HepG2 (cell line): ENCODE measurements around the gene SLC35B2. TPM values are rescaled to one million over a fixed set of nuclear protein-coding genes. Genes with fewer than 3 reads are reported as not detected.

Source experiments
- ATAC-seq: fragments of 200-7000 bp; cut with Tn5 transposase; 3 replicates; pipeline ENCODE4 v1.9.1; 2020; ENCODE audit warnings: mild to moderate bottlenecking, moderate library complexity
- BruUV-seq: library from RNA; stranded (reverse); fragments of 400-500 nt; replicated peaks from 2 replicates; lab custom pipeline; 2021; lab: Mats Ljungman, UMichigan
- CTCF ChIA-PET: fragments of 300-600 bp; formaldehyde crosslinking; extraction: SDS; loops from one replicate; lab custom pipeline; 2021; ENCODE audit warnings: low total read pairs, inconsistent platforms, low intra/inter-chr PET ratio; lab: Yijun Ruan, JAX
- POLR2A ChIA-PET: fragments of 350-600 bp; sonication (Branson Sonifier 250); formaldehyde crosslinking; loops from one replicate; lab custom pipeline; 2020; ENCODE audit warnings: antibody characterized with exemption, inconsistent platforms; lab: Yijun Ruan, JAX
- DNase-seq: peaks from one replicate; pipeline ENCODE4 v3.0.0-alpha.2; 2015; ENCODE audit warnings: low spot score
- FAIRE-seq: peaks from 3 replicates; lab custom pipeline; 2011; peaks lifted over from hg19 to GRCh38; lab: Jason Lieb, UNC
- H2AFZ ChIP-seq: one replicate; pipeline ENCODE4 v1.6.1; 2011; ENCODE audit warnings: low read length, inconsistent platforms
- H3K27ac ChIP-seq: fragments of 300-600 bp; 3 replicates; pipeline ENCODE4 v1.8.0; 2011; ENCODE audit warnings: mixed run types, mild to moderate bottlenecking, mixed read lengths, low read length, inconsistent platforms; ENCODE audit not compliant: insufficient read depth; ENCODE audit errors: extremely low read length
- H3K27me3 ChIP-seq, 2 experiments: fragments of 200-600 bp in 1 of 2; 2 replicates in 1 of 2; 3 replicates in 1 of 2; pipeline versions ENCODE4 v1.6.0 to v1.8.0; 2011; ENCODE audit warnings: low read length in 2 of 2, mild to moderate bottlenecking in 2 of 2, moderate library complexity in 2 of 2, inconsistent platforms in 1 of 2; ENCODE audit not compliant: insufficient read depth in 2 of 2, control insufficient read depth in 1 of 2
- H3K36me3 ChIP-seq, 2 experiments: fragments of 200-600 bp in 1 of 2; replicated peaks in 1 of 2; 2 replicates in 1 of 2; 3 replicates in 1 of 2; pipeline versions ENCODE4 v1.5.1 to v1.8.0; 2011; ENCODE audit warnings: low read length in 2 of 2, inconsistent platforms in 1 of 2; ENCODE audit not compliant: insufficient read depth in 2 of 2, control insufficient read depth in 1 of 2
- H3K4me1 ChIP-seq: 2 replicates; pipeline ENCODE4 v1.5.1; 2012; ENCODE audit warnings: low read length, inconsistent platforms; ENCODE audit not compliant: insufficient read depth
- H3K4me2 ChIP-seq: 2 replicates; pipeline ENCODE4 v1.6.0; 2011; ENCODE audit warnings: low read depth, low read length, inconsistent platforms
- H3K4me3 ChIP-seq, 3 experiments: fragments of 200-600 bp in 1 of 3; sonication (generic), shearing (Covaris generic) in 1 of 3; replicated peaks in 1 of 3; 2 replicates each; pipeline ENCODE4 v1.5.1; 2011 to 2016; ENCODE audit warnings: low read length in 3 of 3, inconsistent platforms in 2 of 3, low read depth in 2 of 3, mild to moderate bottlenecking in 2 of 3, control low read depth in 1 of 3, mixed read lengths in 1 of 3; ENCODE audit not compliant: insufficient read depth in 1 of 3
- H3K79me2 ChIP-seq: one replicate; pipeline ENCODE4 v1.6.1; 2011; ENCODE audit warnings: low read length, inconsistent platforms; ENCODE audit not compliant: insufficient read depth
- H3K9ac ChIP-seq: 2 replicates; pipeline ENCODE4 v1.6.0; 2011; ENCODE audit warnings: mild to moderate bottlenecking, low read depth, low read length, inconsistent platforms; ENCODE audit not compliant: insufficient read depth
- H3K9me3 ChIP-seq: 2 replicates; pipeline ENCODE4 v1.5.1; 2012; ENCODE audit warnings: mild to moderate bottlenecking, low read length
- H4K20me1 ChIP-seq: 2 replicates; pipeline ENCODE4 v1.6.0; 2011; ENCODE audit warnings: inconsistent platforms, mild to moderate bottlenecking, low read length, moderate library complexity; ENCODE audit not compliant: insufficient read depth
- AGO1 ChIP-seq: fragments of 200-400 bp; formaldehyde crosslinking; IDR thresholded peaks from 2 replicates; pipeline ENCODE4 v1.6.1; 2017; ENCODE audit warnings: mild to moderate bottlenecking, low read depth, low read length, moderate library complexity; ENCODE audit not compliant: poor library complexity, severe bottlenecking
- GATAD2A ChIP-seq: IDR thresholded peaks from 2 replicates; pipeline ENCODE4 v1.6.1; 2016
- TOPORS ChIP-seq: sonication (generic); formaldehyde crosslinking; IDR thresholded peaks from 2 replicates; pipeline ENCODE4 v1.8.0; 2023; ENCODE audit warnings: mild to moderate bottlenecking, missing genetic modification reagents
- WGBS: methylation state at CpG from one replicate; pipeline ENCODE4 v1.1.6; 2017; ENCODE audit warnings: low lambda C conversion rate; 5-methylcytosine and 5-hydroxymethylcytosine counted together
- in situ Hi-C: cut with HindIII; loops from 2 replicates; pipeline ENCODE4 v1.10.0; 2017; ENCODE audit warnings: low pct_unique_long_range_greater_than_20kb; ENCODE audit not compliant: extremely low pct_ligation_motif_present
- intact Hi-C: fragments of 100-400 bp; cut with micrococcal nuclease; formaldehyde crosslinking; loops from one replicate; pipeline ENCODE4 v1.10.0; 2022; ENCODE audit not compliant: unreplicated experiment
- polyA plus RNA-seq, 8 experiments: library from polyadenylated mRNA; depleted of rRNA in 3 of 8; stranded (reverse) in 7 of 8; unstranded in 1 of 8; fragments of >200 nt; fragmentation: Illumina TruSeq in 4 of 8; extraction: Trizol in 4 of 8; gene quantifications; 2 replicates each; pipeline versions ENCODE4 v1.2.1 to v1.2.3, GENCODE V29; 2011 to 2016; ENCODE audit warnings: low read depth in 4 of 8, missing spikeins in 1 of 8, mixed read lengths in 1 of 8; ENCODE audit not compliant: insufficient read depth in 1 of 8
- total RNA-seq, 5 experiments: library from RNA; depleted of rRNA; stranded (reverse); fragments of >200 nt; fragmentation: Illumina TruSeq; extraction: Trizol; gene quantifications; 2 replicates each; pipeline ENCODE4 v1.2.3, GENCODE V29; 2016; ENCODE audit warnings: low read depth in 1 of 5
- TF ChIP-seq, protein P1 (sequence below): sonication (generic); formaldehyde crosslinking; IDR thresholded peaks from 2 replicates; pipeline ENCODE4 v1.4.0; 2020; ENCODE audit warnings: mild to moderate bottlenecking, missing genetic modification reagents

SLC35B2 gene
- total and polyA plus RNA-seq, 2 of the 13 experiments (the other 11 are each of a cell fraction or from before 2014, with no cell fraction given) = 61.1 to 148 TPM

- peaks cover 20% of the 10 kb centered on the region for H3K79me2 ChIP-seq
- no peak for TF ChIP-seq TOPORS (CRISPR knock-in tag)
- peak; percentile 50 for TF ChIP-seq AGO1
- TF ChIP-seq, protein P1, sequence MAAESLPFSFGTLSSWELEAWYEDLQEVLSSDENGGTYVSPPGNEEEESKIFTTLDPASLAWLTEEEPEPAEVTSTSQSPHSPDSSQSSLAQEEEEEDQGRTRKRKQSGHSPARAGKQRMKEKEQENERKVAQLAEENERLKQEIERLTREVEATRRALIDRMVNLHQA (CRISPR knock-in tag) = no peak
- peaks cover 2 to 30% of the 10 kb centered on the region in 2 experiments for H3K36me3 ChIP-seq
- intact Hi-C loops (no loop called here), in situ Hi-C loops (no loop called here)
- CTCF ChIA-PET = no interaction called here
- no TSS peak for BruUV-seq
- no peak for ATAC-seq
- no peak overlapping the region for H2AFZ ChIP-seq
- H3K4me2 ChIP-seq = no peak overlapping the region
- DNase-seq = no peak
- H3K27ac ChIP-seq = no peak overlapping the region
- H3K4me3 ChIP-seq = no peak overlapping the region
- WGBS = 100% methylated on average over 1 of the region's 8 CpGs
- no peak for FAIRE-seq
- H3K27me3 ChIP-seq = no peaks in the 10 kb centered on the region; a peak in 1 of 5 replicates
- no peak overlapping the region for H3K9ac ChIP-seq
- POLR2A ChIA-PET = interaction anchor here (1.3 to 1.4 kb wide), 2 partner anchors 15 to 17 kb away, joined by 5 to 6 read pairs; partner anchors contain the start of gene HSP90AB1
- no peaks in the 10 kb centered on the region for H3K9me3 ChIP-seq
- H4K20me1 ChIP-seq = peaks cover 2% of the 10 kb centered on the region; the same call in 1 of the 2 replicates
- H3K4me1 ChIP-seq = peaks cover 38% of the 10 kb centered on the region
These were observed 4.3 kb upstream of the SLC35B2 start for GRCh38 chr6:44261581-44261980.

DNA sequence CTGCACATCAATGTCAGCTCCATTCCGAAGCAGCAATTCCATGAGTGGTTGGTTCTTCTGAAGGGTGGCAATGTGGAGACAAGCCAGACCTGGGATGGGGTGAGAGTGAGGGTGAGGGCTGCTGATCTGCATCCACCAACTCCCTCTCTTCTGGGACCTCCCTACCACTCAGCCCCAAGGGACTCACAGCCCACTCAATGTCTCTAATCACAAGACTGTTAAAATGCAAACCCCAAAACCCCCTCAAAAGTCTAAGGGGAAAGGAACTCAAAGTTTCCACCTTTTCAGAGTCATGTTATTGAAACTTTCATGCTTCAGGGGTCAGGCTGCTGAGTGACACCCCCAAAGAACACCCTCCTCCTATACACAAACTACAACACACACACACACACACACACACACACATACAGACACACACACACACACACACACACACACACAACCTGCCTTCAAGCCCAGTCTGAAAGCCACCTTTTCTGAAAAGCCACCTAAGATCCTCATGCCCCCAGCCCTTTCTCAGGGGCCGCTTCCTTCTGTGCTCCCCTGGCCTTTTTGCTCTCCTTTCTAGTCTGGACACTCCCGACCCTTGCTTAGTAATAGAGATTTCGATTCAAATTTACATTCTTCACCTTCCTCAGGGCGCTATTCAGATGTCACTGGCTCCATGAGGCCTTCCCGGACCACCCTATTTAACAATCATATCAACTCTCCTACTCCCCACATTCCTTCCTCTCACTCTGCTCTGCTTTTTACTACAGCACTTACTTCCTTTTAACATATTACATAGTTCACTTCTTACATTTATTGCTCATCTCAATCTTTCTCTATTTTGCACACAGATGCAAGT, 3.3 kb upstream of the SLC35B2 start:
- Histone ChIP-seq H3K27me3 (no peaks in the 10 kb centered on the region; a peak in 1 of 5 replicates), H4K20me1 (peaks cover 11% of the 10 kb centered on the region), H2AFZ (no peak overlapping the region), H3K4me3 (no peak overlapping the region), H3K9me3 (no peaks in the 10 kb centered on the region)
- 88% methylated on average over 6 of the region's 6 CpGs for WGBS
- no TSS peak for BruUV-seq
- in situ Hi-C loops = no loop called here
- no peak for TF ChIP-seq GATAD2A
- TF ChIP-seq, all 625 proteins: peak for 0
- no peak overlapping the region for H3K9ac ChIP-seq
- no peak for ATAC-seq
- no peak for FAIRE-seq
- no peak overlapping the region for H3K4me2 ChIP-seq
- POLR2A ChIA-PET = no interaction called here
- peaks cover 47% of the 10 kb centered on the region for H3K4me1 ChIP-seq
- H3K27ac ChIP-seq = no peak overlapping the region
- intact Hi-C loops = no loop called here
- CTCF ChIA-PET = no interaction called here
- peaks cover 2 to 30% of the 10 kb centered on the region in 2 experiments for H3K36me3 ChIP-seq
- DNase-seq = no peak
- peaks cover 29% of the 10 kb centered on the region for H3K79me2 ChIP-seq
